ENCODE measurements around the gene TINCR.

TINCR gene

DNA sequence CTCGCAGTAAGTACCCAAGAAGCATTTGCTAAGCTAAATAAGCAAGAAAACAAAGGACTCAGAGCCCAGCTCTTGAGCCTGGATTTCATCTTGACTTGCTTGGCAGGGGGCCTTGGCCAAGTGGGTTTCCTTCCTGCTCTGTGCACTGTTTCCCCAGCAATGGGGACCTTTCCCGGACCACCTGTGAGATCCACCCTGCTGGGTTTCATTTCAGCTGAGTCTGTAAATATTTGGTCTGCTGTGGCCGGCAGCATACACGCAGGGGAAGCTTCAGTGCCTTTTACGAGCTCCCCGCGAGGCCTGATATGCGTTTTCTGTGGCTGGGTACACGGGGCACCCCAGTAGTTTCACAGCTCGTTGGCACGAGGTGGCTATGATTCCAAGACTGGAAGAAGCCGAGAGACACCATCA, 12.4 kb upstream of the TINCR start:
- Histone ChIP-seq H4K20me1 (ENCODE audit: insufficient read depth, low read length) (no peaks in the 10 kb centered on the region), H3K9me2 (ENCODE audit: low read depth, low read length) (no peaks in the 10 kb centered on the region), H3K36me3 (ENCODE audit: insufficient read depth, low read length) (peaks cover 27% of the 10 kb centered on the region), H3K79me2 (ENCODE audit: insufficient read depth, low read length) (no peaks in the 10 kb centered on the region), H3K4me3 (ENCODE audit: low read depth, low read length, poor library complexity, severe bottlenecking) (no peak overlapping the region), H3K9ac (ENCODE audit: low read length) (no peak overlapping the region), H3K9me3 (ENCODE audit: low read length) (no peaks in the 10 kb centered on the region), H3K4me2 (ENCODE audit: low read length) (no peak overlapping the region), H3F3A (ENCODE audit: insufficient read depth, low read length) (no peaks in the 10 kb centered on the region), H3K27ac (ENCODE audit: low read depth, low read length, poor library complexity, severe bottlenecking) (no peak overlapping the region), H3K4me1 (ENCODE audit: insufficient read depth, low read length, severe bottlenecking) (peaks cover 4% of the 10 kb centered on the region), H2AFZ (ENCODE audit: low read length) (no peak overlapping the region), H3K27me3 (ENCODE audit: insufficient read depth, low read length) (no peaks in the 10 kb centered on the region)
- TF ChIP-seq, protein P1, sequence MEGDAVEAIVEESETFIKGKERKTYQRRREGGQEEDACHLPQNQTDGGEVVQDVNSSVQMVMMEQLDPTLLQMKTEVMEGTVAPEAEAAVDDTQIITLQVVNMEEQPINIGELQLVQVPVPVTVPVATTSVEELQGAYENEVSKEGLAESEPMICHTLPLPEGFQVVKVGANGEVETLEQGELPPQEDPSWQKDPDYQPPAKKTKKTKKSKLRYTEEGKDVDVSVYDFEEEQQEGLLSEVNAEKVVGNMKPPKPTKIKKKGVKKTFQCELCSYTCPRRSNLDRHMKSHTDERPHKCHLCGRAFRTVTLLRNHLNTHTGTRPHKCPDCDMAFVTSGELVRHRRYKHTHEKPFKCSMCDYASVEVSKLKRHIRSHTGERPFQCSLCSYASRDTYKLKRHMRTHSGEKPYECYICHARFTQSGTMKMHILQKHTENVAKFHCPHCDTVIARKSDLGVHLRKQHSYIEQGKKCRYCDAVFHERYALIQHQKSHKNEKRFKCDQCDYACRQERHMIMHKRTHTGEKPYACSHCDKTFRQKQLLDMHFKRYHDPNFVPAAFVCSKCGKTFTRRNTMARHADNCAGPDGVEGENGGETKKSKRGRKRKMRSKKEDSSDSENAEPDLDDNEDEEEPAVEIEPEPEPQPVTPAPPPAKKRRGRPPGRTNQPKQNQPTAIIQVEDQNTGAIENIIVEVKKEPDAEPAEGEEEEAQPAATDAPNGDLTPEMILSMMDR (IDR thresholded peaks at IDR 0.05; ENCODE audit: low read length), result no peak
- no peak for TF ChIP-seq EZH2 (IDR thresholded peaks at IDR 0.05; ENCODE audit: borderline replicate concordance, low read length)

DNA sequence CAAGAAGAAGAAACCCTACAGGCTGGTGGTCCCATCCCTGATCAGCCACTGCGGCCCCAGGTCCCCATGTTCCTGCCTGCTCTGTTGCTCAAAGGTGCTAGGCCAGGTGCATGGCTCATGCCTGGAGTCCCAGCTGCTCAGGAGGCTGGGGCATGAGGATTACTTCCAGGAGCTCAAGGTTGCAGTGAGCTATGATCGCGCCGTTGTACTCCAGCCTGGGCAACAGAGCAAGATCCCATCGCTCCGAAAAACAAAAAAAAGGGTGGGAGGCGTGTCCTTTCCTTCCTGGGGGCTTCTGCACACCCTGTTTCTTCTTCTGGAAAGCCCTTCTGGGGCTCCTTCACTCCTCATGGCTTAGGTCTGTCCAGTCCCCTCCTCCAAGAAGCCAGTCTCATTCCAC, 11.9 kb upstream of the TINCR start:
- no peak overlapping the region for H3K4me3 ChIP-seq (ENCODE audit: low read depth, low read length, poor library complexity, severe bottlenecking)
- H3K9ac ChIP-seq (ENCODE audit: low read length), result no peak overlapping the region
- no peaks in the 10 kb centered on the region for H4K20me1 ChIP-seq (ENCODE audit: insufficient read depth, low read length)
- no peaks in the 10 kb centered on the region for H3K27me3 ChIP-seq (ENCODE audit: insufficient read depth, low read length)
- H3K27ac ChIP-seq (ENCODE audit: low read depth, low read length, poor library complexity, severe bottlenecking), result no peak overlapping the region
- no peaks in the 10 kb centered on the region for H3K9me2 ChIP-seq (ENCODE audit: low read depth, low read length)
- TF ChIP-seq, protein P1 (IDR thresholded peaks at IDR 0.05; ENCODE audit: low read length), result no peak
- no peak for TF ChIP-seq EZH2 (IDR thresholded peaks at IDR 0.05; ENCODE audit: borderline replicate concordance, low read length)
- no peaks in the 10 kb centered on the region for H3K79me2 ChIP-seq (ENCODE audit: insufficient read depth, low read length)
- peaks cover 4% of the 10 kb centered on the region for H3K4me1 ChIP-seq (ENCODE audit: insufficient read depth, low read length, severe bottlenecking)
- H2AFZ ChIP-seq (ENCODE audit: low read length), result no peak overlapping the region
- no peaks in the 10 kb centered on the region for H3K9me3 ChIP-seq (ENCODE audit: low read length)
- H3K4me2 ChIP-seq (ENCODE audit: low read length), result no peak overlapping the region
- H3K36me3 ChIP-seq (ENCODE audit: insufficient read depth, low read length), result peaks cover 25% of the 10 kb centered on the region
- no peaks in the 10 kb centered on the region for H3F3A ChIP-seq (ENCODE audit: insufficient read depth, low read length)

DNA sequence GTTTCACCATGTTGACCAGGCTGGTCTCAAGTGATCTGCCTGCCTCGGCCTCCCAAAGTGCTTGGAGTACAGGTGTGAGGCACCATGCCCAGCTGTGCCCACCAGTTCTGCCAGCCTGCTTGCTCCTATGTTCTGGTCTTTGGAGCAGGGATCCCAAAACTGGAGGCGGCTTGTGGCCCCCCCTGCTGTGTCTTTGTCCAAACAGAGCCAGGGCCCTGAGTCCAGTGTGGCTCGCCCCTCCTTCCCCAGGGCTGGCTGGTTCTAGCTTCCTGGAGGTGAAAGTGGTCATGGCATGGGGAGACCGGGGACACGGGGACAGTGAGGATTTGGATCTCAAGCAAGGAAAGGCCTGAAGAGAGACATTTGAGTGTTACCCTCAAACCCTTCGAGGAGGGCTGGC, 11.5 kb upstream of the TINCR start:
- Histone ChIP-seq H3K27ac (ENCODE audit: low read depth, low read length, poor library complexity, severe bottlenecking) (no peak overlapping the region), H3K9me2 (ENCODE audit: low read depth, low read length) (no peaks in the 10 kb centered on the region), H2AFZ (ENCODE audit: low read length) (no peak overlapping the region), H3K4me3 (ENCODE audit: low read depth, low read length, poor library complexity, severe bottlenecking) (no peak overlapping the region), H3K79me2 (ENCODE audit: insufficient read depth, low read length) (no peaks in the 10 kb centered on the region), H3K27me3 (ENCODE audit: insufficient read depth, low read length) (no peaks in the 10 kb centered on the region), H4K20me1 (ENCODE audit: insufficient read depth, low read length) (no peaks in the 10 kb centered on the region), H3K9me3 (ENCODE audit: low read length) (no peaks in the 10 kb centered on the region), H3F3A (ENCODE audit: insufficient read depth, low read length) (no peaks in the 10 kb centered on the region), H3K36me3 (ENCODE audit: insufficient read depth, low read length) (peaks cover 21% of the 10 kb centered on the region), H3K4me2 (ENCODE audit: low read length) (no peak overlapping the region), H3K4me1 (ENCODE audit: insufficient read depth, low read length, severe bottlenecking) (peaks cover 4% of the 10 kb centered on the region), H3K9ac (ENCODE audit: low read length) (no peak overlapping the region)
- TF ChIP-seq EZH2 (IDR thresholded peaks at IDR 0.05; ENCODE audit: borderline replicate concordance, low read length), result no peak
- TF ChIP-seq, protein P1 (IDR thresholded peaks at IDR 0.05; ENCODE audit: low read length), result no peak

All from OCI-LY1 (cell line).